Body of pancreas (tissue), 4 donors: Measurements from ENCODE around the gene DDX20. TPM values are rescaled to one million over a fixed set of nuclear protein-coding genes. Genes with fewer than 3 reads are reported as not detected.
A peak's percentile ranks its signal among the peaks of the same experiment; 100 is the strongest.

Source experiments
- ATAC-seq: fragments of 150-250 bp; one replicate; pipeline ENCODE4 v1.9.1; 2016
- DNase-seq, 4 donors: peaks; one replicate each; pipeline ENCODE4 v3.0.0-alpha.2; 2019
- H3K27ac ChIP-seq, 4 donors: fragments of 200-600 bp; sonication (generic); 1 replicate in 3 of 4; 2 replicates in 1 of 4; pipeline versions ENCODE4 v1.5.1 to v1.6.1; 2016 to 2019; ENCODE audit warnings: mild to moderate bottlenecking in 1 of 4, mixed read lengths in 1 of 4, moderate library complexity in 1 of 4
- H3K27me3 ChIP-seq, 2 donors: fragments of 200-600 bp; sonication (generic); one replicate each; pipeline ENCODE4 v1.6.0; 2016; ENCODE audit warnings: mild to moderate bottlenecking in 1 of 2
- H3K36me3 ChIP-seq, 2 donors: fragments of 200-600 bp; sonication (generic); replicated peaks in 1 of 2; 2 replicates each; pipeline ENCODE4 v1.5.1; 2016; ENCODE audit warnings: low read depth in 2 of 2; ENCODE audit not compliant: insufficient read depth in 1 of 2
- H3K4me1 ChIP-seq: fragments of 200-600 bp; sonication (generic); one replicate; pipeline ENCODE4 v1.6.0; 2016
- H3K4me3 ChIP-seq, 2 donors: fragments of 200-600 bp; sonication (generic); 1 replicate in 1 of 2; 2 replicates in 1 of 2; pipeline ENCODE4 v1.5.1; 2016 to 2019
- H3K9me3 ChIP-seq, 3 donors: fragments of 200-600 bp; sonication (generic); 1 replicate in 2 of 3; 2 replicates in 1 of 3; pipeline ENCODE4 v1.5.1; 2016
- POLR2A ChIP-seq, 3 donors: fragments of 450-650 bp; IDR thresholded peaks; one replicate each; pipeline ENCODE4 v1.6.1; 2016; ENCODE audit warnings: antibody characterized with exemption in 3 of 3, mild to moderate bottlenecking in 2 of 3
- whole genome bisulfite sequencing, 2 donors: methylation state at CpG; one replicate each; pipeline ENCODE4 v1.1.5; 2017; 5-methylcytosine and 5-hydroxymethylcytosine counted together
- intact Hi-C: fragments of 100-400 bp; cut with DNase I; formaldehyde crosslinking; loops from one replicate; pipeline ENCODE4 v1.15.1; 2023
- total RNA-seq, 2 donors: library from RNA; depleted of rRNA; stranded (reverse); fragments of >200 nt; gene quantifications; one replicate each; pipeline ENCODE4 v1.1.0, GENCODE V29; 2016
- TF ChIP-seq, protein P1 (sequence below), 7 experiments: fragments of 450-650 bp in 4 of 7; fragments of 200-600 bp in 3 of 7; sonication (generic) in 3 of 7; IDR thresholded peaks; one replicate each; pipeline ENCODE4 v1.5.1; 2016 to 2019; ENCODE audit warnings: antibody characterized with exemption in 7 of 7

The DDX20 gene
- total RNA-seq, 2 donors from 2014 or later: 5.7 to 34.3 TPM

DNA sequence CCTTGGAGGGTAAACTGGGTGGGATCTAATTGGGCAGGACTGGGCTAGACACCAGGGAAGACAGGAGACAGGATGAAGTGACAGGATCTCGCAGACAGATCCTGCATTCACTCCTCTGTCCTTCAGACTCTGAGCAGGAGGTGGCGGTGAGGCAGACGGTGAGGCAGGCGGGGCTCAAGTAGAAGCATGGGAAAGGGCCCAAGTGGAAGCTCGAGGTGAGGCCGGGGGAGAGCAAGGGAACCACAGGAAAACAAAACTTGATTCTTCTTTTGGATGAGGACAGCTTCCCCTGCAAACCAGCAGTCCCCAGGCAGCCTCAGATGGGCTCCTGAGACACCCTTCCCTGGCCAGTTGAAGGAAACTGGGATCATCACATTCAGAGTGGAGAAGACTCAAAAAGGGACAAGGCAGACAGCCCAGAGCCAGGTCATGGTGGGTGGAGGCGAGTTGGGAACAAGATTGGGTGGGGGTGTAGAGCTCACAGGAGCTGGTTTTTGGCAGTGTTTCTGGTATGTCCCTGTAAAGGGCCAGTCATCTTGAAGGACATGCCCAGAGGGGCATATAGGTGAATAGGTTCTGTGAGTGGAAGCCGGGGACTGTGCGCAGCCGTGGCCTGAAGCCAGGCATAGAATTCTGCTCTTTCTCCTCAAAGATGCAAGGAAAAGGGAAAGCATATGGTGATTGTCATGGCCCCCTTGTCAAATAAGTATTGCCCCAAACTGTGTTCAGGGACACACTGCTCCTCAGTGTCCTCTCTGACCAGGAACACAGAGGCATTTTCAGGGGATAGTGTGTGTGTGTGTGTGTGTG is 34.5 kb upstream of the DDX20 start:
- Histone ChIP-seq H3K36me3 (no peaks in the 10 kb centered on the region), H3K4me1 (no peaks in the 10 kb centered on the region), H3K27me3 (no peaks in the 10 kb centered on the region), H3K27ac (no peak overlapping the region), H3K9me3 (no peaks in the 10 kb centered on the region), H3K4me3 (no peak overlapping the region)
- TF ChIP-seq, protein P1, sequence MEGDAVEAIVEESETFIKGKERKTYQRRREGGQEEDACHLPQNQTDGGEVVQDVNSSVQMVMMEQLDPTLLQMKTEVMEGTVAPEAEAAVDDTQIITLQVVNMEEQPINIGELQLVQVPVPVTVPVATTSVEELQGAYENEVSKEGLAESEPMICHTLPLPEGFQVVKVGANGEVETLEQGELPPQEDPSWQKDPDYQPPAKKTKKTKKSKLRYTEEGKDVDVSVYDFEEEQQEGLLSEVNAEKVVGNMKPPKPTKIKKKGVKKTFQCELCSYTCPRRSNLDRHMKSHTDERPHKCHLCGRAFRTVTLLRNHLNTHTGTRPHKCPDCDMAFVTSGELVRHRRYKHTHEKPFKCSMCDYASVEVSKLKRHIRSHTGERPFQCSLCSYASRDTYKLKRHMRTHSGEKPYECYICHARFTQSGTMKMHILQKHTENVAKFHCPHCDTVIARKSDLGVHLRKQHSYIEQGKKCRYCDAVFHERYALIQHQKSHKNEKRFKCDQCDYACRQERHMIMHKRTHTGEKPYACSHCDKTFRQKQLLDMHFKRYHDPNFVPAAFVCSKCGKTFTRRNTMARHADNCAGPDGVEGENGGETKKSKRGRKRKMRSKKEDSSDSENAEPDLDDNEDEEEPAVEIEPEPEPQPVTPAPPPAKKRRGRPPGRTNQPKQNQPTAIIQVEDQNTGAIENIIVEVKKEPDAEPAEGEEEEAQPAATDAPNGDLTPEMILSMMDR (IDR thresholded peaks at IDR 0.05): no peak
- no peak for TF ChIP-seq POLR2A (IDR thresholded peaks at IDR 0.05)
- DNase-seq (no peak), ATAC-seq (no peak)
- WGBS, 2 donors: 58 to 60% methylated on average over 10 of the region's 10 CpGs
- intact Hi-C loops: no loop called here

DNA sequence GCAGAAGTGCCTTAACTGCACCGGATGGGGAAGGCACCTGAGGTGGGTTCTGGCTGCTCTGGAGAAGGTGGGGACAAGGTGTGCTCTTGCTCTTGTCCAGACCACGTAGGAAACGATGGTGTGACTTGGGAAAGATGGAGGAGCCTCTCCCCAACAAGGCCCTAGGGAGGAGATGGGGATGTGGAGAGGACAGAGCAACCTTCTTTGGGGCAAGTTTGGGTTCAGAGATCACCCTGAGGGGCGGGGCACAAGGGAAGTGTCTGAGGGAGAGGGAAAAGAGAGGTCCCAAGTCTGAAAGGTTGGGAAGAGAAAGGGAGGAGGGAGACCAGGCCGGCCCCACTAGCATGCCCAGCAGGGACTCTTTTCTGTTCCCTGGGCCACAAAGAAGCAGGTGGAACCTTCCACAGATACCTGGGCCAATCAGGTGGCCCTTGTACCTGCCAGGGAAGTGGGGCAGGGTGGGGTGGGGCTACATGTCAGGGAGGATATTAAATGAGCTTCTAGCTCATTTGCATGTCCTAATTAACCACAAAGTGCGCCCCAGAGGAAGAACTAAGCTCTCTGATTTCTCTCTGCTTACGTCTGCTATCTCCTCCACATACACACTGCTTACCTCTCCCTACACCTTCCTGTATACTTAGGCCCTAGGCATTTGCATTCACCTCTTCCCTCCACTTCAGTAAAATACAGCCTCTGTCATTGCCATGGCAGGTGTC is 32.5 kb upstream of the DDX20 start:
- Histone ChIP-seq H3K9me3 (no peaks in the 10 kb centered on the region), H3K4me3 (no peak overlapping the region), H3K4me1 (no peaks in the 10 kb centered on the region), H3K27ac (no peak overlapping the region), H3K27me3 (no peaks in the 10 kb centered on the region), H3K36me3 (no peaks in the 10 kb centered on the region)
- intact Hi-C loops: no loop called here
- TF ChIP-seq POLR2A (IDR thresholded peaks at IDR 0.05): no peak
- TF ChIP-seq, protein P1 (IDR thresholded peaks at IDR 0.05): no peak
- WGBS, 2 donors: 59 to 63% methylated on average over 7 of the region's 7 CpGs
- no peak for DNase-seq
- ATAC-seq: no peak

- intact Hi-C loops: no loop called here
- Histone ChIP-seq H3K27me3 (no peaks in the 10 kb centered on the region), H3K27ac (no peak overlapping the region), H3K9me3 (no peaks in the 10 kb centered on the region), H3K4me3 (no peak overlapping the region), H3K4me1 (no peaks in the 10 kb centered on the region), H3K36me3 (no peaks in the 10 kb centered on the region)
- DNase-seq (no peak), ATAC-seq (no peak)
- no peak for TF ChIP-seq POLR2A (IDR thresholded peaks at IDR 0.05)
- TF ChIP-seq, protein P1 (IDR thresholded peaks at IDR 0.05): no peak
- WGBS, 2 donors: 8 to 15% methylated on average over 1 of the region's 1 CpG
These were observed 31.8 kb upstream of the DDX20 start for GRCh38 chr1:111723871-111724270.

- TF ChIP-seq POLR2A (IDR thresholded peaks at IDR 0.05): no peak
- TF ChIP-seq, protein P1 (IDR thresholded peaks at IDR 0.05): no peak
- Histone ChIP-seq H3K27me3 (no peaks in the 10 kb centered on the region), H3K4me1 (no peaks in the 10 kb centered on the region), H3K36me3 (no peaks in the 10 kb centered on the region), H3K4me3 (no peak overlapping the region), H3K27ac (no peak overlapping the region), H3K9me3 (no peaks in the 10 kb centered on the region)
- intact Hi-C loops: no loop called here
- ATAC-seq (no peak), DNase-seq (peak in 1 of 4 donors; percentile 27)
- WGBS, 2 donors: 29 to 67% methylated on average over 1 to 5 of the region's 5 CpGs
These were observed 30.5 kb upstream of the DDX20 start for GRCh38 chr1:111725192-111725591.
